D721Med (cell line): ENCODE data around the gene ITGA7.
"Not testable (repeated sequence)": the region's sequence is repeated elsewhere in the genome, so short reads cannot be mapped to it uniquely, and the experiment has no call there.

Experiments used
- DNase-seq: peaks from one replicate; pipeline ENCODE4 v3.0.0; 2011; ENCODE audit warnings: low spot score; ENCODE audit not compliant: insufficient read length
- FAIRE-seq: peaks from 2 replicates; lab custom pipeline; 2011; peaks lifted over from hg19 to GRCh38; lab: Jason Lieb, UNC
- CTCF ChIP-seq: IDR thresholded peaks from 2 replicates; pipeline ENCODE4 v1.5.1; 2012; ENCODE audit warnings: mild to moderate bottlenecking, control low read depth; ENCODE audit not compliant: insufficient read depth; ENCODE audit errors: missing control alignments

ITGA7 gene

DNA sequence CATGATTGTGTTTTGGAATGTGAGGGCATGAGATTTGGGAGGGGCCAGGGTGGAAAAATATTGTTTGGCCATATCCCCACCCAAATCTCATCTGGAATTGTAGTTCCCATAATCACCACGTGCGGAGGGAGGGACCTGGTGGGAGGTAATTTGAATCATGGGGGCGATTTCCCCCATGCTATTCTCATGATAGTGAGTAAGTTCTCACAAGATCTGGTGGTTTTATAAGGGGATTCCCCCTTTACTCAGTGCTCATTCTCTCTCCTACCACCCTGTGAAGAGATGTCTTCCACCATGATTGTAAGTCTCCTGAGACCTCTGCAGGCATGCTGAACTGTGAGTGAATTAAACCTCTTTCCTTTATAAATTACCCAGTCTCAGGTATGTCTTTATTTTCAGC lies 55.4 kb downstream of the ITGA7 start:
- DNase-seq, result no peak
- no peak for FAIRE-seq
- no peak for TF ChIP-seq CTCF

DNA sequence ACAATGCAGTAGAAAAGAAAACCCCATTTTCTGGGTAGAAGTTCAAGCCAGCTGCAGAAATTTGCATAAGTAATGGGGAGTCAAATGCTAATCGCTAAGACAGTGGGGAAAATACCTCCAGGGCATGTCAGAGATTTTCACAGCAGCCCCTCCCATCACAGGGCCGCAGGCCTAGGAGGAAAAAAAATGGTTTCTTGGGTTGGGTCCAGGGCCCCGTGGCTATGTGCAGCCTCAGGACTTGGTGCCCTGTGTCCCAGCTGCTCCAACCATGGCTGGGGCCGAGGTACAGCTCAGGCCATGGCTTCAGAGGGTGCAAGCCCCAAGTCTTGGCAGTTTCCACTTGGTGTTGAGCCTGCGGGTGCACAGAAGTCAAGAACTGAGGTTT lies 56.4 kb downstream of the ITGA7 start:
- FAIRE-seq (no peak), DNase-seq (no peak)
- no peak for TF ChIP-seq CTCF

DNA sequence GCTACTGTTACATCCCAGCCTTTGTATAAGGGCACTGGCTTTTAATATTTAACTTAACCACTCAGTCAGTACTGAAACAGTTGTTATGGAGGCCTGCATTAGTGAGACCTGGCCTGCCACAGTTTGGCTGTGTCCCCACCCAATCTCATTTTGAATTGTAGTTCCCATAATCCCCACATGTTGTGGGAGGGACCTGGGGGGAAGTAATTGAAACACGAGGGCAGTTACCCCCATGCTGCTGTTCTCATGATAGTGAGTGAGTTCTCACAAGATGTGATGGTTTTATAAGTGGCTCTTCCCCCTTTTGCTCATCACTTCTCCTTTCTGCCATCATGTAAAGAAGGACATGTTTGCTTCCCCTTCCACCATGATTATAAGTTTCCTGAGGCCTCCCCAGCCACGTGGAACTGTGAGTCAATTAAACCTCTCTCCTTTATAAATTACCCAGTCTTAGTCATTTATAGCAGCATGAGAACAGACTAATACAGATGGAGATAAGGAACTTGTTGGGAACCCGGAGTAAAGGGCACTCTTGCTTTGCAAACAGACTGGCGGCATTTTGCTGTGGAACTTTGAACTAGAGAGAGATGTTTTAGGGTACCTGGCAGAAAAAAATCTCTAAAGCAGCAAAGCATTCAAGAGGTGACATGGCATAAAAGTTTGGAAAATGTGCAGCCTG lies 56.9 kb downstream of the ITGA7 start:
- not testable (repeated sequence) for DNase-seq, FAIRE-seq

DNA sequence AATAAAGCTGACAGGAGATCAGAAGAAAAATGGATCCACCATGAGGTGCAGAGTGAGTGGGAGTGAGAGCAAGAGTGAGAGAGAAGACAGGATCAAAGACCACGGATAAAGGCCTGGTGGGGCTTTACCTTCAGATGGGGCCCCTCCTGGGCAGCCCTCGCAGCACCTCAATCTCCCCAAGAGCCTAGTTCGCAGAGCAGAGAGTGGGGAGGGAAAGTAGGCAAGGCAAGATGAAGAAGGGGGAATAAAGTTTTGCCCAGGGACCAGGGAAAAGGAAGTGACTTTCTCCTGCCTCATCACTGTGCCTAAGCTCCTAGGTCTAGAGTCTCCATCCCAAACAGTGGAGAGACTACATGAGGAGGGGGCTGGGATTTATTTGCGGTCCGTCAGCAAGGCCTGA lies 60.7 kb downstream of the ITGA7 start:
- no peak for TF ChIP-seq CTCF
- FAIRE-seq, result no peak
- no peak for DNase-seq

GRCh38 chr12:55644591-55644990 lies 63.1 kb downstream of the ITGA7 start:
- no peak for DNase-seq
- FAIRE-seq, result no peak
- TF ChIP-seq CTCF, result no peak

DNA sequence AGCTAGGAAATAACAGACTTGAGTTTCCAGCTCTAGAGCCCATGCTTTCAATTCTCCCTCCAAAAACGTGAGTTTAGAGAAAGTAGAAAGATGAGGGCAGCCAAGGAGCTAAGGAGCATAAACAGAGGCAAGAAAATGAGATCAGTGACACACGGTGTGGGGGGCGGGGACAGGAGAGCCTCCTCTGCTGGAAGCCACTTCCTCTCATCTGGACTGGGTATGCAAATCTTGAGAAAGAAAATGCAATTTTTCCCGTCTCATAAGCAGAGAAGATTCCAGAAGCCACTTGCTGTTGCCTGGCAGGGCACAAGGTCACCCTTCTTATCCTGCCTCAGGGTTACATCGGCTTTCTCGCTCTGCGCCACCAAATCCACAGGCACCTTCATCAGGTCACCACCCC lies 65.0 kb downstream of the ITGA7 start:
- DNase-seq, result no peak
- TF ChIP-seq CTCF, result no peak
- FAIRE-seq, result no peak

DNA sequence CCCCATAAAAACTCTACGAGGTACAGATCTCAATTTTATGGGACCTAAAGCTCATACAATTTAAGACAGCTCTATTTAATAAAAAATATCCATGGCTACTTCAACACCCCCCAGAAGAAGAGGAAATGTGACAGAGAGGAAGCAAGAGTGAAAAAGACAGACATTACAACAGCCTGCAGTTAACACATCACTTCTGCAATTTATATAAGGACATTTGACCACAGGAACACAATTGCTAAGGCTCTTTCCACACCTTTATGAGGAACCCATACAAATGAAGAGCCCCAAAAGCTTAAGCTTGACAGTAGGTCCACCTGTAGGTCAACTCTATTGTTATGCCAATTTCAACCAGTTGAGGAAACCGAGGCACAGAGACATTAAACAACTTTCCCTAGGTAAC lies 65.4 kb downstream of the ITGA7 start:
- TF ChIP-seq CTCF, result no peak
- FAIRE-seq (no peak), DNase-seq (no peak)

- DNase-seq, result no peak
- TF ChIP-seq CTCF, result no peak
- FAIRE-seq, result no peak
Measured at GRCh38 chr12:55641595-55641994, 66.1 kb downstream of the ITGA7 start.
